ENCODE measurements around the gene CNTNAP2. TPM values are rescaled to one million over a fixed set of nuclear protein-coding genes. Genes with fewer than 3 reads are reported as not detected.

Gene CNTNAP2
- total RNA-seq, 1 experiment from 2014 or later: 64.5 TPM

GRCh38 chr7:148121847-148122246 is 2005.2 kb downstream of the CNTNAP2 start:
- no peak overlapping the region for H3K56ac ChIP-seq (ENCODE audit: insufficient read length, low read depth, low read length)
- no peak overlapping the region for H2BK12ac ChIP-seq (ENCODE audit: insufficient read length, low read depth, low read length)
- H4K8ac ChIP-seq (replicated peaks; ENCODE audit: insufficient read length, low read depth, low read length): no peak overlapping the region
- H2AK5ac ChIP-seq (ENCODE audit: insufficient read length, low read length): no peak overlapping the region
- H3K79me2 ChIP-seq (ENCODE audit: insufficient read depth, low read length): no peaks in the 10 kb centered on the region
- no peaks in the 10 kb centered on the region for H3K23me2 ChIP-seq (ENCODE audit: insufficient read length, low read depth, low read length, poor library complexity, severe bottlenecking)
- no peak overlapping the region for H2BK120ac ChIP-seq (ENCODE audit: low read depth, low read length, poor library complexity, severe bottlenecking)
- H3K27ac ChIP-seq (ENCODE audit: insufficient read length, low read depth, low read length): no peak overlapping the region
- no peak overlapping the region for H2AFZ ChIP-seq (ENCODE audit: low read length)
- no peaks in the 10 kb centered on the region for H3K27me3 ChIP-seq (ENCODE audit: insufficient read depth, low read length)
- no peak overlapping the region for H2BK20ac ChIP-seq (ENCODE audit: low read depth, low read length, poor library complexity, severe bottlenecking)
- H3K79me1 ChIP-seq (ENCODE audit: insufficient read depth, low read depth, low read length, poor library complexity, severe bottlenecking): no peaks in the 10 kb centered on the region
- no peak overlapping the region for H4K91ac ChIP-seq (ENCODE audit: insufficient read length, low read depth, low read length)
- H3K18ac ChIP-seq (ENCODE audit: insufficient read length, low read depth, low read length): no peak overlapping the region
- H3K14ac ChIP-seq (ENCODE audit: insufficient read depth, low read length): no peak overlapping the region
- no CpG with 5 or more reads among the region's 4 CpGs for WGBS (ENCODE audit: extremely low coverage, insufficient read length, low lambda C conversion rate)
- Mint-ChIP-seq H3K36me3 (ENCODE audit: insufficient read depth in 1 of 3, low read depth in 3 of 3) (no peaks in the 10 kb centered on the region), H3K4me3 (no peak overlapping the region), H3K4me1 (peaks cover 0 to 4% of the 10 kb centered on the region in 2 experiments; a peak in 1 of 4 replicates), H3K27me3 (ENCODE audit: low read depth) (0 out of 2 replicates have a peak, but pooled peaks cover 2% of the 10 kb centered on the region), H3K9me3 (no peaks in the 10 kb centered on the region; a peak in 1 of 5 replicates), H3K27ac (no peak overlapping the region)
- no peaks in the 10 kb centered on the region for H3K9me3 ChIP-seq (ENCODE audit: control insufficient read depth, low read depth, low read length)
- H3K9ac ChIP-seq (ENCODE audit: extremely low read depth, insufficient read length, low read length): no peak overlapping the region
- no peak overlapping the region for H2BK15ac ChIP-seq (ENCODE audit: low read depth, low read length)
- TF ChIP-seq CTCF (conservative IDR thresholded peaks at IDR 0.05): no peak
- no peak for DNase-seq
- H4K20me1 ChIP-seq (ENCODE audit: control insufficient read depth, insufficient read depth, insufficient read length): no peaks in the 10 kb centered on the region
- H4K5ac ChIP-seq (ENCODE audit: insufficient read length, low read depth, low read length): no peak overlapping the region
- no peak overlapping the region for H3K23ac ChIP-seq (ENCODE audit: insufficient read length, low read depth, low read length)
- H3K4me1 ChIP-seq (ENCODE audit: insufficient read depth, low read length): no peaks in the 10 kb centered on the region
- H2BK5ac ChIP-seq (ENCODE audit: insufficient read length, low read length): no peak overlapping the region
- no peak overlapping the region for H3K4ac ChIP-seq (ENCODE audit: low read depth, low read length)
- no peak overlapping the region for H3K4me2 ChIP-seq (ENCODE audit: insufficient read depth, insufficient read length, low read length)
- no peak overlapping the region for H3T11ph ChIP-seq (ENCODE audit: low read length)
